ENCODE data around the gene GAGE13. TPM values are rescaled to one million over a fixed set of nuclear protein-coding genes. Genes with fewer than 3 reads are reported as not detected.
"Not testable (repeated sequence)": the region's sequence is repeated elsewhere in the genome, so short reads cannot be mapped to it uniquely, and the experiment has no call there.

GAGE13 gene, protein sequence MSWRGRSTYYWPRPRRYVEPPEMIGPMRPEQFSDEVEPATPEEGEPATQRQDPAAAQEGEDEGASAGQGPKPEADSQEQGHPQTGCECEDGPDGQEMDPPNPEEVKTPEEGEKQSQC
- total RNA-seq, result not detected
- long read RNA-seq, donor 1, result 0 reads
- long read RNA-seq, donor 2, result 0 reads

DNA sequence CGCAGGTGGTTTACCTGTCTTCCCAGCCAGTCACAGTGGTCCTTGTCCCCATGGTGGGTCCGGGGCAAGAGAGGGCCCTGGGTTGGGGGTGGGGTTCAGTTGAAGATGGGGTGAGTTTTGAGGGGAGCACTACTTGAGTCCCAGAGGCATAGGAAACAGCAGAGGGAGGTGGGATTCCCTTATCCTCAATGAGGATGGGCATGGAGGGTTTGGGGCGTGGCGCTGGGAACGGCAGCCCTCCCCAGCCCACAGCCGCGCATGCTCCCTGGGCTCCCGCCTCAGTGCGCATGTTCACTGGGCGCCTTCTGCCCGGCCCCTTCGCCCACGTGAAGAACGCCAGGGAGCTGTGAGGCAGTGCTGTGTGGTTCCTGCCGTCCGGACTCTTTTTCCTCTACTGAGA is at the start of gene GAGE13:
Gene GAGE13 (plus strand): TSS at position 301 of the 400 bp plus-strand sequence. CDS start 1,156 bp downstream, outside the sequence.
- H3K4me1 ChIP-seq (ENCODE audit: low read depth); H3K36me3 ChIP-seq (ENCODE audit: low read depth); intact Hi-C loops (cut with DNase I, micrococcal nuclease); DNase-seq; H3K9me3 ChIP-seq; H3K4me3 ChIP-seq; ATAC-seq: not testable (repeated sequence)

DNA sequence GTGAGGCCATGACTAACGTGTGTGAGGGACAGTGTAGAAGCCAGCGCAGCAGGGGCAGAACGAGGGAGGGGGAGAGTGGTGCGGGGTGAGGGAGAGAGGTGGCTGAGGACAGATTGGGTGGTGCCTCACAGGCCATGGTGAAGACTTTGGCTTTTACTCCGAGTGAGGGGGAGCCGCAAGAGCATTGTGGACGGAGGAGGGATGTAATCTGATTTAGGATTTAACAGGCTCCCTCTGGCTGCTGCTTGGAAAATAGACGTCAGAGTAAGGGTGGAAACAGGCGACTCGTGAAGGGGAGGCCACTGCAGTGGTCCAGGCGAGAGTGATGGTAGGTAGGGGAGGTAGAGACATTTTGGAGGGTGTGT is 48.8 kb upstream of the GAGE13 start:
- TF ChIP-seq, protein P1, sequence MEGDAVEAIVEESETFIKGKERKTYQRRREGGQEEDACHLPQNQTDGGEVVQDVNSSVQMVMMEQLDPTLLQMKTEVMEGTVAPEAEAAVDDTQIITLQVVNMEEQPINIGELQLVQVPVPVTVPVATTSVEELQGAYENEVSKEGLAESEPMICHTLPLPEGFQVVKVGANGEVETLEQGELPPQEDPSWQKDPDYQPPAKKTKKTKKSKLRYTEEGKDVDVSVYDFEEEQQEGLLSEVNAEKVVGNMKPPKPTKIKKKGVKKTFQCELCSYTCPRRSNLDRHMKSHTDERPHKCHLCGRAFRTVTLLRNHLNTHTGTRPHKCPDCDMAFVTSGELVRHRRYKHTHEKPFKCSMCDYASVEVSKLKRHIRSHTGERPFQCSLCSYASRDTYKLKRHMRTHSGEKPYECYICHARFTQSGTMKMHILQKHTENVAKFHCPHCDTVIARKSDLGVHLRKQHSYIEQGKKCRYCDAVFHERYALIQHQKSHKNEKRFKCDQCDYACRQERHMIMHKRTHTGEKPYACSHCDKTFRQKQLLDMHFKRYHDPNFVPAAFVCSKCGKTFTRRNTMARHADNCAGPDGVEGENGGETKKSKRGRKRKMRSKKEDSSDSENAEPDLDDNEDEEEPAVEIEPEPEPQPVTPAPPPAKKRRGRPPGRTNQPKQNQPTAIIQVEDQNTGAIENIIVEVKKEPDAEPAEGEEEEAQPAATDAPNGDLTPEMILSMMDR (IDR thresholded peaks at IDR 0.05), result no peak
- intact Hi-C loops (cut with DNase I, micrococcal nuclease), result no loop called here
- ATAC-seq (peak; percentile 41), DNase-seq (no peak)
- no peaks in the 10 kb centered on the region for H3K36me3 ChIP-seq (ENCODE audit: low read depth)
- H3K4me1 ChIP-seq (ENCODE audit: low read depth), result no peaks in the 10 kb centered on the region
- no peak overlapping the region for H3K4me3 ChIP-seq
- H3K9me3 ChIP-seq, result no peaks in the 10 kb centered on the region

DNA sequence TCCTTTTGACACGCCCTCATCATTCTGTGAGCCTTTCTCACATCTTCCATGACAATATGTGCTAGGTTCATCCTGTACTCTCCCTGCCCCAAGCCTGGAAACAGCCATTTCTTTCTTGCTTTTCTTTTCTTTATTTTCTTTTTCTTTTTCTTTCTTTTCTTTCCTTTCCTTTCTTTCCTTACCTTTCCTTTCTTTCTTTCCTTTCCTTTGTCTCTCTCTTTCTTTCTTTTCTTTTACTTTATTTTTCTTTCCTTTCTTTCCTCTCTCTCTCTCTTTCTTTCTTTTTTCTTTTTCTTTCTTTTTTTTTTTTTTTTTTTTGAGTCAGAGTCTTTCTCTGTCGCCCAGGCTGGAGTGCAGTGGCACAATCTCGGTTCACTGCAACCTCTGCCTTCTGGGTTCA is 47.2 kb upstream of the GAGE13 start:
- TF ChIP-seq, protein P1 (IDR thresholded peaks at IDR 0.05), result no peak
- H3K4me1 ChIP-seq (ENCODE audit: low read depth), result no peaks in the 10 kb centered on the region
- H3K36me3 ChIP-seq (ENCODE audit: low read depth), result no peaks in the 10 kb centered on the region
- no peak for ATAC-seq
- no peak for DNase-seq
- intact Hi-C loops (cut with DNase I, micrococcal nuclease), result no loop called here
- H3K9me3 ChIP-seq, result no peaks in the 10 kb centered on the region
- H3K4me3 ChIP-seq, result no peak overlapping the region

DNA sequence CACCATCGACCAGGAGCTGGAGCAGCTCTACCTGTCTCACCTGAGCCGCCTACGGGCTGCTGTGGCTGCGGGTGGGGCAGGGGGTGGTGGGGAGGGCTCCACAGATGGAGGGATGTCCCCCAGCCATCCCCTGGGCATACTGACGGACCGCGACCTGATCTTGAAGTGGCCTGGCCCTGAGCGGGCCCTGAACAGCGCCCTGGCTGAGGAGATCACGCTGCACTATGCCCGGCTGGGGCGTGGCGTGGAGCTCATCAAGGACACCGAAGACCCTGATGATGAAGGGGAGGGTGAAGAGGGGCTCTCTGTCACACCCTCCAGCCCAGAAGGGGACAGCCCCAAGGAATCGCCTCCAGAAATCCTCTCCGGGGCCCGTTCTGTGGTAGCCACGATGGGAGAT is 45.2 kb upstream of the GAGE13 start:
- Histone ChIP-seq H3K36me3 (ENCODE audit: low read depth) (no peaks in the 10 kb centered on the region), H3K4me1 (ENCODE audit: low read depth) (no peaks in the 10 kb centered on the region), H3K4me3 (no peak overlapping the region), H3K9me3 (no peaks in the 10 kb centered on the region)
- ATAC-seq, result no peak
- intact Hi-C loops (cut with DNase I, micrococcal nuclease), result no loop called here
- DNase-seq, result no peak
- TF ChIP-seq, protein P1 (IDR thresholded peaks at IDR 0.05), result no peak

DNA sequence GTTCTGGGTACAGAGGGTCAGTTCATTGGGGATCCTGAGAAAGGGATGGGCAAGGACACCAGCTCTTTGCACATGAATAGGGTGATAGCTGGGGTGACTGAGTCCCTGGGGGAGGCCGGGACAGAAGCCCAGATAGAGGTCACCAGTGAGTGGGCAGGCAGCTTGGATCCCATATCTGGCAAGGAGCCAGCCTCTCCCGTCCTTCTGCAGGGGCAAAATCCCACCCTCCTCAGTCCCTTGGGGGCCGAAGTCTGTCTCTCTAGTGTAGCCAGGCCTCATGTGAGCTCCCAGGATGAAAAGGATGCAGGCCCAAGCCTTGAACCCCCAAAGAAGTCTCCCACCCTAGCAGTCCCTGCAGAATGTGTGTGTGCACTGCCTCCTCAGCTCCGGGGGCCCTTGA is 44.8 kb upstream of the GAGE13 start:
- H3K4me1 ChIP-seq (ENCODE audit: low read depth), result no peaks in the 10 kb centered on the region
- intact Hi-C loops (cut with DNase I, micrococcal nuclease), result no loop called here
- no peaks in the 10 kb centered on the region for H3K36me3 ChIP-seq (ENCODE audit: low read depth)
- TF ChIP-seq, protein P1 (IDR thresholded peaks at IDR 0.05), result no peak
- no peaks in the 10 kb centered on the region for H3K9me3 ChIP-seq
- no peak overlapping the region for H3K4me3 ChIP-seq
- no peak for ATAC-seq
- no peak for DNase-seq

DNA sequence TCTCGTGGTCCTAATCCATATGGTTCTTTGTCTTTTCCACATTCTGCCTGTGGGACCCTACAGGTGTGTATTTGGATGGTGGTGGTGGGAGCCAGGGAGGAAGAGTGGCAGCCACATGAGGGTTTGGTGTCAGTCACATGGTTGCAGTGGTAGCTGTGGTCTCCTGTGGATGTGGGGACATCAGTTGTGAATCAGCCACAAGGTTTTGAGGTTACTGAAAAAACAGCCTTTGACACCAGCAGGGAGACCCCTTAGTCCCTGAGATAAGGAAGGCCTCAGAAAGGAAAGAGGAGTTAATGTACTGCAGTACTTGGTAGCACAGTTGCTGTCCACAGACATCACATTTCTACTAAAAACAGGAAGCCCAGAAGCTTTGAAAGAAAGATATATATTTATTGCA is 43.7 kb upstream of the GAGE13 start:
- intact Hi-C loops (cut with DNase I, micrococcal nuclease), result no loop called here

More for the DNA sequence above, 43.7 kb upstream of the GAGE13 start:
- Histone ChIP-seq H3K4me1 (ENCODE audit: low read depth) (no peaks in the 10 kb centered on the region), H3K36me3 (ENCODE audit: low read depth) (no peaks in the 10 kb centered on the region), H3K4me3 (no peak overlapping the region), H3K9me3 (no peaks in the 10 kb centered on the region)
- ATAC-seq, result no peak
- no peak for DNase-seq
- TF ChIP-seq, protein P1 (IDR thresholded peaks at IDR 0.05), result no peak
